NCI-H146 (cell line): ENCODE results near the gene WDR70.
"Not testable (repeated sequence)": the region's sequence is repeated elsewhere in the genome, so short reads cannot be mapped to it uniquely, and the experiment has no call there.

ENCODE experiments used
- DNase-seq: peaks from one replicate; lab custom pipeline; 2025; lab: John Stamatoyannopoulos, UW

Gene WDR70

GRCh38 chr5:37570597-37570996 is 191.5 kb downstream of the WDR70 start:
- no peak for DNase-seq

DNA sequence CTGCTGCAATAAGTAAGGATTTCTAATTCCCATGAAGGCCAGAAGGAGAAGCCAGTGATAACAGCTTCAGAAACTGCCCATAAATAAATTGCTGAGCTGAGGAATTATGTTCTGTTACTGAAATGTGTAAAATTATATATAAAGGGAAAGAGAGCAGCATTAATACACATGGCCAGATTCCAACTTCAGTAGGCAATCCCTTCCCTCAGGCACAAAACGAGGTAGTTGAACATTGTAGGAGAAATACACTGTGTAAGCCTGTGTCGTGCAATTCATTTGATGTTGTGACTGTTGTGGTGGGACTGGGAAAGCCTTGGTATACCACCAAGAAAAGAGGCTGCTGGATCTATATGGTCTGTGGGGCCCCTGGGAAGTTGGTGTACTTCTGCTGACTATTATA is 192.9 kb downstream of the WDR70 start:
- no peak for DNase-seq

DNA sequence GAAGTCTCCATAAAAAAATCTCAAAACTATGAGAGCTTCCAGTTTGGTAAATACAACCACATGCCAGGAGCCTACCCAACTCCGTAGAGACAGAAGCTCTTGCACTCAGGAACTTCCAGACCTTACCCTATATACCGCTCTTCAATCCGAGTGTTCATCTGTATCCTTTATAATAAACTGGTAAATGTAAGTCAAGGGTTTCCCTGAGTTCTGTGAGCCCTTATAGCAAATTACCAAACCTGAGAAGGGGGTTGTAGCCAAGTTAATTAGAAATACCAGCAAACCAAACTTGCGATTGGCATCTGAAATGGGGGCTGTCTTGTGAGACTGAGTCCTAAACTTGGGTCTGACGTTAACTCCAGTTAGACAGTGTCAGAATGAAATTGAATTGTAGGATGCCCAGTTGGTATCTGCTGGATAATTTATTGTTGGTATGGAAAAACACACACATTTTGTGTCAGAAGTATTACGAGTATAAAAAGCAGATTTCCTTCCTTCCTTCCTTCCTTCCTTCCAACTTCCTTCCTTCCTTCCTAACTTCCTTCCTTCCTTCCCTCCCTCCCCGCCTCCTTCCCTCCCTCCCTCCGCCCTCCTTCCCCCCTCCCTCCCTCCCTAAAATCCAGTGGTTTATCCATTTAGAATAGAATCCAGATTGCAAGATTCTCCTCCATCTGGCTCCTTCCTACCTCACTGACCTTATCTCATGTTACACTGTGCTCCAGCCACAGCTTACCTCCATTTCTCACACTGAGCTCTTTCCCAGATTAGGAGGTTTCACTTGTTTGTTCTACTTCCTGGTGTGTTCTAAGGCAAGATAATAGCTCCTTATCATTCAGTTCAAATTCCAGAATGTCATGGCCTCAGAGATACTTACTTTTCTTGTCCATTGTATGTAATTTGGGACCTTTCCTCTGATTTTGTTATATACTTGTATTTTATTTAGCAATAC is 196.7 kb downstream of the WDR70 start:
- DNase-seq, result no peak

- no peak for DNase-seq
These were observed 197.4 kb downstream of the WDR70 start for GRCh38 chr5:37576552-37576951.

DNA sequence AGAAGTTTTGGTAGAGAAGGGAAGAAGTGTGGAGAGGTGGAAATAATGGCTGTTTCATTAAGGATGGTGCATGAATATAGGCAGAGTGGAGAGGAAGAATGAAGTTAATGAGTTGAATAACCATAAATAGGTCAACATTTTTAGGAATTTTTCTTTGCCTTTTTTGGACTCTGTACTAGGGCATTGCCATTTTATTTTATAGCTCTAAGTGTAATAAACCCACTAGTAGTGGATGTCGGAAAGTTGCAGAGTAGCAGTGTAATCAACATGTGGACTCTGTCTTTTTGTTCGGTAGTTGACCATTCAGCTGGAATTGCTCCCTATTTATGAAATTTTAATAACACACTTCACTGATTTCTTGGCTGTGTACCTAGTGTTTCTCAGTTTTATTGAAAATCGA is 199.1 kb downstream of the WDR70 start:
- DNase-seq, result no peak

- no peak for DNase-seq
These were observed 201.0 kb downstream of the WDR70 start for GRCh38 chr5:37580106-37580505.

DNA sequence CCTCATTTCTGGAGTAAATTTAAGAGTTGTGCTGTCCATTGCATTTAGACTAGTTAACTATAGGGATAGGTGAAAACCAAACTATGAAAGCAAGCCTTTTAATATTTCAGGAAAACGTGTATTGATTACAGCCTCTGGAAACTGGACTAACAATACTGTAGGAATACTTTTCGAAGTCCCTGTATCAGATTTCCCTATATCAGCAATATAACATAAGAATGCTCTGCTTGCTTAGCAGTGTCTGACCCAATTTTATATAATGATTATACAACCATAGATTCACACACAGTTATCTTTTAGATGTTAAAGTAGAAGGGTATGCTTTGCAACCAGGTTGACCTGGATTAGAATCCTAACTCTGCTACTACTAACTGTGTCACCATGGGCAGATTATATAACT is 203.1 kb downstream of the WDR70 start:
- no peak for DNase-seq

- DNase-seq, result not testable (repeated sequence)
These were observed 214.2 kb downstream of the WDR70 start for GRCh38 chr5:37593292-37593691.

DNA sequence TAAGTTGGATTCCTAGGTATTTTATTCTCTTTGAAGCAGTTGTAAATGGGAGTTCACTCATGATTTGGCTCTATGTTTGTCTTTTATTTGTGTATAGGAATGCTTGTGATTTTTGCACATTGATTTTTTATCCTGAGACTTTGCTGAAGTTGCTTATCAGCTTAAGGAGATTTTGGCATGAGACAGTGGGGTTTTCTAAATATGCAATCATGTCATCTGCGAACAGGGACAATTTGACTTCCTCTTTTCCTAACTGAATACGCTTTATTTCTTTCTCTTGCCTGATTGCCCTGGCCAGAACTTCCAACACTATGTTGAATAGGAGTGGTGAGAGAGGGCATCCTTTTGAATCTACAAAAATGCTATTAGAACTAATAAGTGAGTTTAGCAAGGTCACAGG is 215.7 kb downstream of the WDR70 start:
- DNase-seq, result not testable (repeated sequence)

- no peak for DNase-seq
These were observed 219.6 kb downstream of the WDR70 start for GRCh38 chr5:37598733-37599132.

DNA sequence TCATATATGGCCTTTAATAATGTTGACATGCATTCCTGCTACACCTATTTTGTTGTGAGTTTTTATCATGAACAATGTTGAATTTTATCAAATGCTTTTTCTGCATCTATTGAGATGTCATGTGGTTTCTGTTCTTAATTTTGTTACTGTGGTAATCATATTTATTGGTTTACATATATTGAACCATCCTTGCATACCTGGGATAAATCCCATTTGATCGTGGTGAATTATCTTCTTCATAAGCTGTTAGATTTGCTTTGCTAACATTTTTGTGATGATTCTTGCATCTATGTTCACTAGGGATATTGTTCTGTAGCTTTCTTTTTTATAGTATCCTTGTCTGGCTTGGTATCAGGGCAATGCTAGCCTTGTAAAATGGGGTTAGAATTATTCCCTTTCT is 222.0 kb downstream of the WDR70 start:
- DNase-seq, result no peak

GRCh38 chr5:37603072-37603471 is 224.0 kb downstream of the WDR70 start:
- DNase-seq, result no peak

DNA sequence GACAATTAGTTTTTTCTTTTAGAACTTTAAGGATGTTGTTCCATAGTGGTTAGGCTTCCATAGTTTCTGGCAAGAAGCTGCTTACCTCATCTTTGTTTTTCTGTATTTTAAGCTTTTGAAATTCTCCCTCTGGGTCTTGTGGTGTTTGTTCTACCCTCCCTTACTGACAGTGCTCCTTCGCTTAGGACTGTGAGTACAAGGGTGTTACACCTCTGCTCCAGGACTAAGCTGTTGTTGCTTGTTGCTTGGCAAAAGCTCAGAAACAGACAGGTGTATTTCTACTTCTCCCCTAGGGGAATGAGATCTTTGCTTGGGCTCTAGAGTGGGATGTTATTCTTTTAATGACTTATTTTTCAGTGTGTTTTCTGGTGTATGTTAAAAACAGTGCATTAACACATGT is 225.2 kb downstream of the WDR70 start:
- no peak for DNase-seq

GRCh38 chr5:37606148-37606547 is 227.0 kb downstream of the WDR70 start:
- no peak for DNase-seq

GRCh38 chr5:37606632-37607248 is 227.6 kb downstream of the WDR70 start:
- DNase-seq, result no peak

DNA sequence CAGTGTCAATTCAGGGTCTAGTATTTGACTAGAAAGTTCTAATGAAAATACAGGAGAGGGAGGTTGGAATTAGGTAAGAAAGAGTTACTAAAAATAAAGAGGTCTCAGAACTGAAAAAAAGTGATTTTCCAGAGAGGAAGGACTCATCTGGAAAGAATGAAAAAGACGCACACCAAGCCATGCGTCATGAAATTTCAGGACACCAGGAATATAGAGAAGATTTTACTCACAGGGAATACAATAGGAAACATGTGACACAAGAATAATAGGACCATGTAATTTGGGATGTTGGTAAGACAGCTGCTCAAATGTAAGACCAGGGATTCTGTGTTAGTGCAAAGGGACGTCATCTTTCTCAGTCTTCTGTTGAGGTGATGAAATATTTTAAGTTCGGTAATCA is 236.1 kb downstream of the WDR70 start:
- no peak for DNase-seq

GRCh38 chr5:37619353-37619752 is 240.2 kb downstream of the WDR70 start:
- DNase-seq, result no peak

GRCh38 chr5:37622354-37622753 is 243.2 kb downstream of the WDR70 start:
- DNase-seq, result not testable (repeated sequence)

DNA sequence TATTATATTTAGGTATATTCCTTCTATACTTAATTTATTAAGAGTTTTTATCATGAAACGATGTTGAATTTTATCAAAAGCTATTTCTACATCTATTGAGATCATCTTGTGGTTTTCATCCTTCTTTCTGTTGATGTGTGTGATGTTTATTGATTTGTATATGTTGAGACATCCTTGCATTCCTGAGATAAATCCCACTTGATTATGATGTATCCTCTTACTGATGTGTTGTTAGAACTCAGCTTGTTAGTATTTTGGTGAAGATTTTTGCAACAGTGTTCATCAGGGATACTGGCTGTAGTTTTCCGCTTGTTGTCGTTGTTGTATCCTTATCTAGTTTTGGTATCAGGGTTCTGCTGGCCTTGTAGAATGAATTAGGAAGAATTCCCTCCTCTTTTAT is 247.1 kb downstream of the WDR70 start:
- DNase-seq, result no peak

DNA sequence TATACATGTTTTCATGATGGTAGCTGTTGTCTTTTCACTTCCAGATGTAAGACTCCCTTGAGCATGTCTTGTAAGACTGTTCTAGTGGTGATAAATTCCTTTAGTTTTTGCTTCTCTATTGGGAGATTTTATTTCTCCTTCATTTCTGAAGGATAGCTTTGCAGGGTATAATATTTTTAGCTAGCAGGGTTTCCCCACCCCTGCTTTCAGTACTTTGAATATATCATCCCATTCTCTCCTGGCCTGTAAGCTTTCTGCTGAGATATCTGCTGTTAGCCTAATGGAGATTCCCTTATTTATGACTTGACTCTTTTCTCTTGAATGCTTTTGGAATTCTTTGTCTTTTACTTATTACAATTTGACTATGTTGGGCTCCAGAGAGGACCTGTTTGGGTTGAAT is 249.8 kb downstream of the WDR70 start:
- DNase-seq, result no peak

DNA sequence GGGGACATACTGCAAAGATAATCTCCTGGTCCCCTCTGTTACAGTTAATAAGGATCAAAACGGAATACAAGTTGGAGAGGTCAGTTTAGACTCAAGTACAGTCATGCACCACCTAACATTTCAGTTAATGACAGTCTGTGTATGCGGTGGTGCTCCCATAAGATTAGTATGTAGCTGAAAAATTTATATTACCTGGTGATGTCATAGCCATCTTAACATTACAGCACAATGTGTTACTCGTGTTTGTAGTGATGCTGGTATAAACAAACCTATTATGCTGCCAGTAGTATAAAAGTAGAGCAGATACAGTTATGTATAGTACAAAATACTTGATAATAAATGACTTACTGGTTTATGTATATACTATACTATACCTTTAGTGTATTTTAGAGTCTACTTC is 252.8 kb downstream of the WDR70 start:
- DNase-seq, result no peak

- DNase-seq, result no peak
These were observed 258.2 kb downstream of the WDR70 start for GRCh38 chr5:37637165-37637845.

GRCh38 chr5:37638897-37639296 is 259.8 kb downstream of the WDR70 start:
- no peak for DNase-seq
